IPS-18a (cell line): ENCODE measurements around the gene UTS2R.

ENCODE experiments used
- H3K27ac ChIP-seq: one replicate; pipeline ENCODE4 v1.5.1; 2013; ENCODE audit warnings: low read length
- H3K27me3 ChIP-seq: one replicate; pipeline ENCODE4 v1.6.1; 2013; ENCODE audit warnings: mild to moderate bottlenecking, low read length; ENCODE audit not compliant: control insufficient read depth, insufficient read depth
- H3K36me3 ChIP-seq: one replicate; pipeline ENCODE4 v1.6.1; 2013; ENCODE audit warnings: low read depth, low read length; ENCODE audit not compliant: control insufficient read depth
- H3K4me1 ChIP-seq: one replicate; pipeline ENCODE4 v1.6.1; 2013; ENCODE audit warnings: low read depth, low read length; ENCODE audit not compliant: control insufficient read depth
- H3K4me3 ChIP-seq: one replicate; pipeline ENCODE4 v1.5.1; 2013; ENCODE audit warnings: low read length
- H3K9ac ChIP-seq: one replicate; pipeline ENCODE4 v1.6.1; 2013; ENCODE audit warnings: mild to moderate bottlenecking, low read length, moderate library complexity
- H3K9me3 ChIP-seq: one replicate; pipeline ENCODE4 v1.6.1; 2013; ENCODE audit warnings: low read depth, low read length; ENCODE audit not compliant: control insufficient read depth

UTS2R gene

DNA sequence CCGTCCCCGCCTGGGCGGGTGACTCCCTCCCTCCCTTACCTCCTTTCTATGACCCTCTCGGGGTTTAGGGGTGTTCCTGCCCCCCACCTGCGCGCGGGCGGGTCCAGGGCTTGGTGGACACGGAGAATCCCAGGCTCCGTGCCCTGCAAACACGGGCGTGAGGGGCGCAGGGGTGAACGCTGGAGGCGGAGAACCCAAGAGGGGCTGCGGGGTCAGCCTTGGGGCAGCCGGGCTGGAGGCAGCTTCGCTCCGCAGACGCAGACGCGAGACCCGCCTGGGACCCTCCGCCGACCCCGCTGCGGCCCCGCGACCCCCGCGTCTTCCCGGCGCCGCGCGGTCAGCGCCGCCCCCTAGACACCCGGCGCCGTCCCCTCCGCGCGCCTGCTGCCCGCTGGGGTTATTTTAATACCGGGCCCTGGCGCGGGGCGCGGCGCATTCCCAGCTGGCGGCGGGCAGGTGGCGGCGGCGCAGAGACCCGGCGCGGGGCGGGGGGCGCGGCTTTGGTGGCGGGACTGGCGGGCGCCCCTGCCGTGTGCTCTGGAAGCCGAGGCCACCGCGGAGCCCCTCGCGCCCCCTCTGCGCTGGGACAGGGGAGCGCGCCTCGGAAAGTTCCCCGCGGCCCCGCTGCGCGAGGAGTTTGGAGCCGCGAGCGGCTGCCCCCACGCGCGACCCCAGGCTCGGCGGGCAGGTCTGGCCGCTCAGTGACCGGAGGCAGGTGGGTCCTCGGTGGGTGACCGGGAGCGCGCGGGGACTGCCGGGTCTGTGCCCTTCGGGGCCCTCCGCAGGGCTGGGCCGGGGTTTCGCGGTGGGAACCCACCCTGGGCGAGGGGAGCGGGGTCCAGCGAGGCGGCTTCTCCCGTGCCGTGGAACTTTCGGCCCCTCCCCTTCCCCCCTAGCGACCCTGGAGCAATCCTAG, at the start of gene UTS2R:
Gene UTS2R (plus strand): TSS at position 433 of the 916 bp plus-strand sequence. CDS start 2,560 bp downstream, outside the sequence.
- H3K4me3 ChIP-seq = peak within 1 kb of the TSS; percentile 33
- no peak within 1 kb of the TSS for H3K9ac ChIP-seq
- H3K36me3 ChIP-seq = no peaks in the 10 kb centered on the region
- H3K27ac ChIP-seq = no peak within 1 kb of the TSS
- H3K9me3 ChIP-seq = no peaks in the 10 kb centered on the region
- peaks cover 45% of the 10 kb centered on the region for H3K27me3 ChIP-seq
- H3K4me1 ChIP-seq = no peaks in the 10 kb centered on the region

- Histone ChIP-seq H3K27ac (no peak overlapping the region), H3K27me3 (no peaks in the 10 kb centered on the region), H3K36me3 (no peaks in the 10 kb centered on the region), H3K4me3 (no peak overlapping the region), H3K9me3 (no peaks in the 10 kb centered on the region), H3K9ac (no peak overlapping the region), H3K4me1 (peaks cover 3% of the 10 kb centered on the region)
These were observed 49.6 kb upstream of the UTS2R start for GRCh38 chr17:82321947-82322466.

GRCh38 chr17:82322526-82323453, 48.8 kb upstream of the UTS2R start:
- Histone ChIP-seq H3K27ac (no peak overlapping the region), H3K36me3 (no peaks in the 10 kb centered on the region), H3K9ac (no peak overlapping the region), H3K9me3 (no peaks in the 10 kb centered on the region), H3K27me3 (no peaks in the 10 kb centered on the region), H3K4me1 (peaks cover 10% of the 10 kb centered on the region), H3K4me3 (no peak overlapping the region)

- no peaks in the 10 kb centered on the region for H3K27me3 ChIP-seq
- H3K36me3 ChIP-seq = no peaks in the 10 kb centered on the region
- no peaks in the 10 kb centered on the region for H3K9me3 ChIP-seq
- H3K27ac ChIP-seq = no peak overlapping the region
- peaks cover 10% of the 10 kb centered on the region for H3K4me1 ChIP-seq
- no peak overlapping the region for H3K9ac ChIP-seq
- no peak overlapping the region for H3K4me3 ChIP-seq
These were observed 47.9 kb upstream of the UTS2R start for GRCh38 chr17:82323514-82324234.

DNA sequence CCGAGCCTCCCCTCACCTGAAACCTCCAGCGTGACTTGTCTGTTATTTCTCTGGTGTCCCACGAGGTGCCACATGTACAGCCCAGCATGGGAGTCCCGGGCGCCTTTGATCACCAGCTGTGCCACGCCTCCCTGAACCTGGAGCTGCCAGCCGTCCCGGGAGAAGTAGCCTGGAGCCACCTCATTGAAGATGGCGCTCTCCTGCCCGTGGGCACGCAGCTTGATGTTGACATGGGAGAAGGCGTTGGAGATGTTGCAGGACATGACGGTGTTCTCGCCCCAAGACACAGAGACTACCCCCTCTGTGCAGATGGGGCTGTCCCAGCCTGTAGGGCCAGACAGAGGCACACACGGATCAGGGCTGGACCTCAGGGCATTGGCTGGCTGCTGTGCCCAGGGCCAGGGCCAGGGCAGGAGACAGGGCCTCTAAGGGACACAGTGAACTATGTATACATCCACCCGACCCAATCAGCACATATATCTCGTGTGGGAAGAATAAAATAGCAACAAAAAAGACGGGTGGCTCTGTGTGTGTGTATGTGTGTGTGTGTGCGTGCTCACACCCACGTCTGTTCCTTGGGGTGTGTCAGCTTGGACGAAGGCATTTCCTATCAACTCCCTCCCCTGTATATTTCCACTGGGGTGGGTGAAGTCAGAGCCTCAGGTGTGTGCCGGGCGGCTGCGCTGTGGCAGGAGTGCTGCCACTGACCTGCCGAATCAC, 46.8 kb upstream of the UTS2R start:
- H3K4me3 ChIP-seq = no peak overlapping the region
- peaks cover 10% of the 10 kb centered on the region for H3K4me1 ChIP-seq
- no peaks in the 10 kb centered on the region for H3K9me3 ChIP-seq
- H3K27me3 ChIP-seq = no peaks in the 10 kb centered on the region
- no peak overlapping the region for H3K27ac ChIP-seq
- H3K9ac ChIP-seq = no peak overlapping the region
- H3K36me3 ChIP-seq = no peaks in the 10 kb centered on the region

- Histone ChIP-seq H3K36me3 (no peaks in the 10 kb centered on the region), H3K4me1 (peaks cover 10% of the 10 kb centered on the region), H3K4me3 (no peak overlapping the region), H3K27me3 (peaks cover 5% of the 10 kb centered on the region), H3K27ac (no peak overlapping the region), H3K9me3 (no peaks in the 10 kb centered on the region), H3K9ac (no peak overlapping the region)
These were observed 46.0 kb upstream of the UTS2R start for GRCh38 chr17:82325286-82326180.

DNA sequence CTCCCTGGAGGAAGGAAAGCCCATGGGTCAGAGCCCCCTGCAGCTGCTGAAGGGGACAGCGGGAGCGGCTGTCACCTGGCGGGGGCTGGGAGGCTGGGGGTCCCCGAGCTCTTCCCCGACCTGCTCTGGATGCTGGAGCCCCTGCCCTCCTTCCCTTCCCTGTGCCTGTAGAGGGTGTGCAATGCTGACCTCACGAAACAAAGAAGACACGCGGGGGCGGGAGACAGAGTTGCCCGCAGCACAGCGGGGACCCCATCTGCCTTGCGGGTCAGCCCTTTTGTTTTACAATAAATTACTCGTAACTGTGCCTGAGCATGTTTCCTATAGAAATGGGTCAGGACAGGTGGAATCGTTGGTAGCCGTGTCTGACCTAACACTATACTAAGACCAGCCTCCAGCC, 44.3 kb upstream of the UTS2R start:
- peaks cover 10% of the 10 kb centered on the region for H3K4me1 ChIP-seq
- H3K36me3 ChIP-seq = no peaks in the 10 kb centered on the region
- no peaks in the 10 kb centered on the region for H3K9me3 ChIP-seq
- no peak overlapping the region for H3K9ac ChIP-seq
- no peak overlapping the region for H3K4me3 ChIP-seq
- peaks cover 23% of the 10 kb centered on the region for H3K27me3 ChIP-seq
- H3K27ac ChIP-seq = no peak overlapping the region

DNA sequence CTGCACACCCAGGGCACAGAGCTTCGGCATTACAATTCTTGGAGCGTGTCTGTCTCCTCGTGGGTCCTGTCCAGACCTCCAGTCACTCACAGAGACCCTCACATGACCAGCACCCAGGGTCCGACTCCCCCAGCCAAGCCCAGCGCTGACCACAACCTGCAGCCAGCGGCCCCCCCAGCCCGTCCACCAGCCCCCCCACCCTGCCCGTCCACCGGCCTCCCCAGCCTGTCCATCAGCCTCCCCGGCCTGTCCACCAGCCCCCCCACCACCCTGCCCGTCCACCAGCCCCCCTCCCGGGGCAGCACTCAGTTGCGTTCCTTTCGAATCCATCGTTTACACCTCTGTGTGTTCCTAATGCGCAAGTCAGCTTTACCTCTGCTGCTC, 43.8 kb upstream of the UTS2R start:
- Histone ChIP-seq H3K4me1 (peaks cover 11% of the 10 kb centered on the region), H3K27me3 (peaks cover 28% of the 10 kb centered on the region)

GRCh38 chr17:82328141-82328993, 43.2 kb upstream of the UTS2R start:
- no peaks in the 10 kb centered on the region for H3K9me3 ChIP-seq
- peaks cover 34% of the 10 kb centered on the region for H3K27me3 ChIP-seq
- peaks cover 15% of the 10 kb centered on the region for H3K4me1 ChIP-seq
- H3K4me3 ChIP-seq = no peak overlapping the region
- no peaks in the 10 kb centered on the region for H3K36me3 ChIP-seq
- H3K27ac ChIP-seq = no peak overlapping the region
- no peak overlapping the region for H3K9ac ChIP-seq

More for the DNA sequence above, 43.8 kb upstream of the UTS2R start:
- no peaks in the 10 kb centered on the region for H3K9me3 ChIP-seq
- H3K27ac ChIP-seq = no peak overlapping the region
- H3K9ac ChIP-seq = no peak overlapping the region
- H3K36me3 ChIP-seq = no peaks in the 10 kb centered on the region
- no peak overlapping the region for H3K4me3 ChIP-seq
